SK-N-MC (cell line): Measurements from ENCODE around the gene RHBDD1.

Source experiments
- EZH2 ChIP-seq: fragments of 200-600 bp; sonication (generic); IDR thresholded peaks from one replicate; pipeline ENCODE4 v1.6.1; 2017; ENCODE audit warnings: antibody characterized with exemption
- FOXP2 ChIP-seq: optimal IDR thresholded peaks from 2 replicates; pipeline ENCODE3; 2011; ENCODE audit warnings: mild to moderate bottlenecking, moderate library complexity; ENCODE audit not compliant: insufficient read depth; ENCODE audit errors: extremely low read length, control extremely low read depth
- POLR2AphosphoS5 ChIP-seq: IDR thresholded peaks from 2 replicates; pipeline ENCODE4 v1.6.1; 2012; ENCODE audit warnings: mild to moderate bottlenecking, low read depth, low read length, borderline replicate concordance

GRCh38 chr2:226934546-226935201, 98.8 kb downstream of the RHBDD1 start:
- TF ChIP-seq POLR2AphosphoS5, result no peak
- TF ChIP-seq EZH2, result no peak
- no peak for TF ChIP-seq FOXP2
